T follicular helper cell (primary cell): ENCODE measurements around the gene RGS10.
"Not testable (repeated sequence)": the region's sequence is repeated elsewhere in the genome, so short reads cannot be mapped to it uniquely, and the experiment has no call there.

ENCODE experiments used
- DNase-seq: peaks from one replicate; pipeline ENCODE4 v3.0.0-alpha.2; 2020; ENCODE audit warnings: low read depth

Gene RGS10

GRCh38 chr10:119538632-119539358 is 3.7 kb downstream of the RGS10 start:
- DNase-seq: no peak

GRCh38 chr10:119537953-119538630 is 4.4 kb downstream of the RGS10 start:
- DNase-seq: no peak

- DNase-seq: no peak
Observed at GRCh38 chr10:119536508-119537025, 6.0 kb downstream of the RGS10 start.

GRCh38 chr10:119535837-119536507 is 6.5 kb downstream of the RGS10 start:
- no peak for DNase-seq

- no peak for DNase-seq
Observed at GRCh38 chr10:119535305-119535704, 7.2 kb downstream of the RGS10 start.

- DNase-seq: no peak
Observed at GRCh38 chr10:119533473-119533872, 9.0 kb downstream of the RGS10 start.

GRCh38 chr10:119532791-119533190 is 9.7 kb downstream of the RGS10 start:
- DNase-seq: not testable (repeated sequence)

- not testable (repeated sequence) for DNase-seq
Observed at GRCh38 chr10:119532251-119532650, 10.3 kb downstream of the RGS10 start.

- no peak for DNase-seq
Observed at GRCh38 chr10:119531067-119531466, 11.5 kb downstream of the RGS10 start.

- DNase-seq: not testable (repeated sequence)
Observed at GRCh38 chr10:119528663-119529237, 13.8 kb downstream of the RGS10 start.

GRCh38 chr10:119526621-119527592 is 15.6 kb downstream of the RGS10 start:
- no peak for DNase-seq

- DNase-seq: no peak
Observed at GRCh38 chr10:119526149-119526548, 16.4 kb downstream of the RGS10 start.

- DNase-seq: no peak
Observed at GRCh38 chr10:119525116-119525515, 17.4 kb downstream of the RGS10 start.

- no peak for DNase-seq
Observed at GRCh38 chr10:119524720-119525070, 17.8 kb downstream of the RGS10 start.

- no peak for DNase-seq
Observed at GRCh38 chr10:119523895-119524719, 18.4 kb downstream of the RGS10 start.

- no peak for DNase-seq
Observed at GRCh38 chr10:119522747-119523426, 19.6 kb downstream of the RGS10 start.

GRCh38 chr10:119521443-119522204 is 20.9 kb downstream of the RGS10 start:
- no peak for DNase-seq

GRCh38 chr10:119520283-119520682 is 22.2 kb downstream of the RGS10 start:
- no peak for DNase-seq

GRCh38 chr10:119518936-119519335 is 23.6 kb downstream of the RGS10 start:
- no peak for DNase-seq
